ENCODE results near the gene PRR13.
"Not testable (repeated sequence)": the region's sequence is repeated elsewhere in the genome, so short reads cannot be mapped to it uniquely, and the experiment has no call there.

The PRR13 gene

GRCh38 chr12:53439582-53439981 lies 2.0 kb upstream of the PRR13 start:
- DNase-seq (ENCODE audit: low read depth): not testable (repeated sequence)

GRCh38 chr12:53443955-53444354 lies 2.4 kb downstream of the PRR13 start:
- no peak for DNase-seq (ENCODE audit: low read depth)

- not testable (repeated sequence) for DNase-seq (ENCODE audit: low read depth)
Observed at GRCh38 chr12:53444593-53445325, 3.2 kb downstream of the PRR13 start.

GRCh38 chr12:53450936-53451335 lies 9.4 kb downstream of the PRR13 start:
- DNase-seq (ENCODE audit: low read depth): no peak

GRCh38 chr12:53451661-53452158 lies 10.2 kb downstream of the PRR13 start, which contains the start of gene PCBP2:
TSS of gene PCBP2 (plus strand) at chr12:53452102. CDS start at chr12:53454801, 2,699 bp downstream.
- peak; percentile 100 for DNase-seq (ENCODE audit: low read depth)

GRCh38 chr12:53452159-53453077 lies 10.9 kb downstream of the PRR13 start:
- DNase-seq (ENCODE audit: low read depth): peak; percentile 91

GRCh38 chr12:53453953-53454640 lies 12.6 kb downstream of the PRR13 start:
- no peak for DNase-seq (ENCODE audit: low read depth)

GRCh38 chr12:53454707-53455106 lies 13.2 kb downstream of the PRR13 start:
- DNase-seq (ENCODE audit: low read depth): no peak

- no peak for DNase-seq (ENCODE audit: low read depth)
Observed at GRCh38 chr12:53456654-53457366, 15.3 kb downstream of the PRR13 start.

- DNase-seq (ENCODE audit: low read depth): no peak
Observed at GRCh38 chr12:53459097-53459496, 17.6 kb downstream of the PRR13 start.

- DNase-seq (ENCODE audit: low read depth): no peak
Observed at GRCh38 chr12:53461059-53461458, 19.5 kb downstream of the PRR13 start.

GRCh38 chr12:53461591-53461990 lies 20.1 kb downstream of the PRR13 start:
- no peak for DNase-seq (ENCODE audit: low read depth)

- DNase-seq (ENCODE audit: low read depth): no peak
Observed at GRCh38 chr12:53462935-53463334, 21.4 kb downstream of the PRR13 start.

GRCh38 chr12:53463802-53464560 lies 22.4 kb downstream of the PRR13 start:
- no peak for DNase-seq (ENCODE audit: low read depth)

- DNase-seq (ENCODE audit: low read depth): no peak
Observed at GRCh38 chr12:53464685-53465418, 23.3 kb downstream of the PRR13 start.

- no peak for DNase-seq (ENCODE audit: low read depth)
Observed at GRCh38 chr12:53465679-53466078, 24.1 kb downstream of the PRR13 start.

GRCh38 chr12:53466640-53467039 lies 25.1 kb downstream of the PRR13 start:
- no peak for DNase-seq (ENCODE audit: low read depth)

- DNase-seq (ENCODE audit: low read depth): no peak
Observed at GRCh38 chr12:53467082-53467481, 25.5 kb downstream of the PRR13 start.

- DNase-seq (ENCODE audit: low read depth): no peak
Observed at GRCh38 chr12:53467880-53468279, 26.3 kb downstream of the PRR13 start.

- DNase-seq (ENCODE audit: low read depth): no peak
Observed at GRCh38 chr12:53468282-53468681, 26.7 kb downstream of the PRR13 start.

Measured in fibroblast of gingiva (primary cell).